Anterior cingulate cortex (tissue), 58 donors: ENCODE data around the gene RAB10.
"Not testable (repeated sequence)": the region's sequence is repeated elsewhere in the genome, so short reads cannot be mapped to it uniquely, and the experiment has no call there.

Experiments
- DNase-seq, 58 donors: peaks; one replicate each; lab custom pipeline; 2025; lab: John Stamatoyannopoulos, UW

Gene RAB10

DNA sequence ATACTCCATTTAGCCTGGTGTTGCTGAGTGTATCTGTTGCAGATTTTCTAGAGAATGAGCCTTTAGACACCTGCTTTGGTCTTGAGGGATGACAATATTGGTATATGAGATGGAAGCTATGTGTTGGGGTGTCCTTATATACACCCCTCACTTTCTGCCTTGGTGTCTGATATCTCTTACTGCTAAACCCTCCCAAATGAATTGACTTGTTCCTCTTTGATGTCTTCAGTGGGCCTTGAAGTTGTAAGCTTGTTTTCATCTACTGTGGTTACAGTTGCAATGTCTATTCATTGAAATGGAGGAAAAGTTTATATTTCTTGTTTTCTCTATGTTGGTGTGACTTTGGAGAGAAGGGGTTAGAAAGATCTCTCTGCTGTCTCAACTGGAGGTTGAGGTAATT is 18.9 kb downstream of the RAB10 start:
- no peak for DNase-seq

DNA sequence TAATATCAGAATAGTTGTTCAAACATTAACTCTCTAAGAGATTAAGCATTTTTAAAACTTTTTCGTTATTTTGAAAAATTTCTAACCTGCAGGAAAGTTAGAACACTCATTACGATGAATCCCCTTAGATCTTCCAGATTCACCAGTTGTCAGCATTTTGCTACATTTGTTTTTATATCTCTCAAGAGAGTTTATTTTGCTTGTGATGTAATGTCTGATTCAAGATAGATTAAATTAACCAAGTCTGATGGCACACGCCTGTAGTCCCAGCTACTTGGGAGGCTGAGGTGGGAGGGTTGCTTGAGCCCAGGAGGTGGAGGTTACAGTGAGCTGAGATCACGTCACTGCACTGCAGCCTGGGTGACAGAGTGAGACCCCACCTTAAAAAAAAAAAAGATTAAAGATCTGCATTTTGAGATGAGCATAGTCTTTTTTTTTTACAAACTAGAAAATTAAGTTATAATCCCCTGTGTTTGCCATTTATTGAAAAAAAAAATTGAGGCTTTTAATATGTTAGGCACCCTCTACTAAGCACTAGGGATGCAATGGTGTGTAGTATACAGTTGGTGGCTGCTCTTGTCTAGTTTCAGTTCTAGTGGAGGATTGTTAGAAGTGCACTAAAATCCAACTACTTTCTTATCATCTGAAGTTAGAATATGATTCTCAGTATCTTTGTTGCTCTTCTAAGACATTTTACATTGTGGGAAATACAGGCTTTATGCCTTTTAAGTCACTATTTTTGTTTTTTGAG is 20.9 kb downstream of the RAB10 start:
- DNase-seq: no peak

DNA sequence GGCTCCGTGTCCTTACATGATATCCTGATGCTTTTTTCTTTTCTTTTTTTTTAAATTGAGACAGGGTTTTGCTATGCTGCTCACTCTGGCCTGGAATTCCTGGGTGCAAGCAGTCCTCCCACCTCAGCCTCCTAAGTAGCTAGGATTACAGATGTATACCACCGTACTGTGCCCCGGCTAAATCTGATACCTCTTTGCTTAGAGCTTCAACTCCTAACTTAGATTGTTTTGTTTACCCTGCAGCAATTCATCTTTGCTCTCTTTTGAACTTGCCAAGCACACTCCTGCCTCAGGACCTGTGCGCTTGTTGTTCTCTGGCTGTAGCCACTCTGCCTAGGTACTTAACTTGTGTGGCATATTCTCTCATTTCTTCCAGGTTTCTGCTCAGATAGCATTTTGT is 24.5 kb downstream of the RAB10 start:
- DNase-seq: no peak

- DNase-seq: no peak
These were observed 25.7 kb downstream of the RAB10 start for GRCh38 chr2:26059542-26059941.

GRCh38 chr2:26061539-26061938 is 27.7 kb downstream of the RAB10 start:
- DNase-seq: no peak

GRCh38 chr2:26064846-26065245 is 31.0 kb downstream of the RAB10 start:
- no peak for DNase-seq

- DNase-seq: no peak
These were observed 33.5 kb downstream of the RAB10 start for GRCh38 chr2:26067186-26067974.

GRCh38 chr2:26067980-26068507 is 34.2 kb downstream of the RAB10 start:
- no peak for DNase-seq

DNA sequence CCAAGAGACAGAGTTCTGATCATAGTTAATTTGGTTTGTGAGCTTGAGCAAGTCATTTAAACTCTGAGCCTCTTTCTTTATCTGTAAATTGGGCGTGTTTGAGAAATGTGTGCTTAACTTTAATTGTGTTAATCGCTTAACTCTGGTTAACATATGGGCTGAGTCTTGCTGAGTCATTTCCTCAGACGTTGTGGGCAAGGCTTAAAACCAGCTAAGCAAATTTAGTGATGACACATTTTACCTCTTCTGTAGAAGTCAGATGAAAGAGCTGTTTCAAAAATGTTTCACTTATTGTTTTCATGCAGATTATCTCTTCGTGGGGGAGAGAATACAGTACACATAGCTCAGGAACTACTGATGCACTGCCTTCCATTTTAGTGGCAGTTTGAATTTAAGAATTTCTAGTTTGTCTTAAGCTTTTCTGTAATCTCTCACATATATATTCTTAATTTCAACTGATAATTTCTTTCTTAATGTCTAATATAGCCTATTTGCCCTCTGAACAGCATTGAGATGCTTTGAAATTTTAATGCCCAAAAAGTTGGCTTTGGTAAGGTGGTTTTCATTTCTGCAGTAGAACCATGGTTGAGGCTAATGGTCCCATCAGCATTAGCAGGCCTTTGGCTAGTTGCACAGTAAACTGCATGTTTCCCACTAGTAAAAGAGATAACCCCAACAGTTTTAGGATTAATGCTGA is 34.9 kb downstream of the RAB10 start:
- DNase-seq: peak in 1 of 58 donors; percentile 15

DNA sequence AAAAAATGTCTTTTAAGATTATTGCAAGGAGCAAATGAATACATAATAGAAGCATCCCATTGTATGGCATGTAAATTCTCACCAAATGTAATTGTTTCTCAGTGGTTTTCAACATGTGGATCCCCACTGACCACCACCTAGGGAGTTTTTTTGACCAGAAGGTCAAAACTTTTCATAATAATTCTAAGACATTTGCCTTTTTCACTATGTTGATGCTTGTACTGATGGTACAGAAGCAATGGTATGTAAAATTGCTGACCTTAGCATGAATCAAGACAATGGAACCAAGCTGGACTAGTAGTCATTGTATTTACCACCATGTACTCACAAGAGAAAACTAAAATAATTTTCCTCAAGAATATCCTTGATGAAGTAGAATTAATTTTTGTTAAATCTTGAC is 36.8 kb downstream of the RAB10 start:
- no peak for DNase-seq

DNA sequence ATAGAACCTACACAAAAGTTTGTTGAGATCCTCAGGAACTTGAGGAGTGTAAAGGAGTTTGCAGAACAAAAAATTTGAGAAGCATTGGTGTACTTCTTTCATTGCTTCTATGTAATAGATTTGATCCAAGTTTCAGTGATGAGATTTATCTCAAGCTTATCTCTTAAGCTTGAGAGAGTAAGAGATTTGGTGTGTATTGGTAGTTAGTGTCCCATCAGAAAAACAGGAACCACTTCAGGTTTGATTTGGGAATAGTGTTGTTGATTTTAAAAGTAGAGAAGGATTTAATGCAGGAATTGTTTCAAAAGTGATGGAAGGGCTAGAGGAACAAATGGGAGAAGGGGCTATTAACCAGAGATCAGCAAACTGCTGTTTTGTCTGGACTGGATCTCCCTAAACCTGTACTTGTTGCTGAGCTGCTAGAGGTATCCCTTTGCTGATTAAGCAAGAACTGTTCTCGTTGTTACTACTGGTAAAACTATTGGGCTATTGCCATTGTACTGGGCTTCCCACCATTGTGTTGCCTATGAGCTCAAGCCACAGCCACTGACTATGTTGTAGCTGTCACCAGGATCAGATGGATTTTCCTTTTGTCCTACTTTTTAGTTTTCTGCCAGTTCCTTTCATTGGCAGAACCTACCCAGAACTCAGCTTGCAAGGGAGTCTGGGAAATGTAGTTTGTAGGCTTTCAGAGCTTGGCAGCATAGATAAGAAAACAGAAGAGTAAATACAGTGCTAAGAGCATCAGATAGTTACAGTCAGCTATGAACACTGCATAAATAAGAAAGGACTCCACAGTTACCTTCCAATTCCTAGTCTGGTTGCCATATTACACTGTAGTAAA is 39.3 kb downstream of the RAB10 start:
- DNase-seq: peak in 6 of 58 donors; percentile 7 to 26 (median 14)

- DNase-seq: no peak
These were observed 39.9 kb downstream of the RAB10 start for GRCh38 chr2:26073830-26074229.

DNA sequence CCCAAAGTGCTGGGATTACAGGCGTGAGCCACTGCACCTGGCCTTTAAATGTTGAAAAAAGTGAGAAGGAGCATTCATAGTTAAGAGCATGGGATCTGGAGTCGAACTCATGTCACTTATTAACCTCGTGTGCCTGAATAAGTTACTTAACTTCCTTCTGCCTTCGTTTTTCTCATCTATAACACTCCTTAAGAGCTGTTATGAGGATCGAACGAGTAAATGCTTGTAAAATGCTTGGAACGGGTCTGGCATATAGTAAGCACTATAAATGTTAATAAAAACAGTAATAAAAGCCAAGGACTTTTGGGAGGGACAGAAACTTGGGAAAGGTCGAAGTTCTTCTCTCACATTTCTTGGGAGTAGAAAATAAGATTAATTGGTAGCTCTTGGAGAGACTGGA is 40.8 kb downstream of the RAB10 start:
- no peak for DNase-seq

DNA sequence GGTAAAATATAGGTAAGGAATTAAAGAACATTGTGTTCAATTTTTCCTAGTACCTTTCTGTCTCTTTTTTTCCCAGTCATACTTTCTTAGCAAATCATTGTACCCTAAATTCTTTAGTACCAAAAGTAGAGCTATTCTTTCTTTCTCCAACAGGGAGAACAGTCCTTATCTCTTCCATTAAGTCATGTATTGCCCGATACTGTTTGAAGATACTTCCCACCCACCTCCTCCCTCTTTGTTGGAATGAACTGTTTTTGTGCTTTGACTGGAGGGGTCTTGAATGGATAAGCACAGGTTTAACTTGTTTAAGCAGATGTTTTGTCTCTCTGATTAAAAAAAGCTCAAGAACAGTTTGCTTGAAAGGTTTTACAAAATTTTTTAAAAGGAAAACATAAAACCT is 41.3 kb downstream of the RAB10 start:
- DNase-seq: no peak

GRCh38 chr2:26076001-26076587 is 42.2 kb downstream of the RAB10 start:
- no peak for DNase-seq

- DNase-seq: no peak
These were observed 43.4 kb downstream of the RAB10 start for GRCh38 chr2:26077291-26077690.

DNA sequence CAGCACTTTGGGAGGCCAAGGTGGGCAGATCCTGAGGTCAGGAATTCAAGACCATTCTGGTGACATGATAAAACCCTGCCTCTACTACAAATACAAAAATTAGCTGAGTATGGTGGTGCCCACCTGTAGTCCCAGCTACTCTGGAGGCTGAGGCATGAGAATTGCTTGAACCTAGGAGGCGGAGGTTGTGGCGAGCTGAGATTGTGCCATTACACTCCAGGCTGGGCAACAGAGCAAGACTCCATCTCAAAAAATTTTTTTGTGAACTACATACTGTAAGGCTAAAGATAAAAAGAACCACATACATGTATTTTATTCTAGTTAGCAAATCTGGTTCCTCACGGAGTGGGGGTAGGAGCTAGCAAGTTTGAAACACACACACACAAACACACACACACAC is 45.1 kb downstream of the RAB10 start:
- no peak for DNase-seq

DNA sequence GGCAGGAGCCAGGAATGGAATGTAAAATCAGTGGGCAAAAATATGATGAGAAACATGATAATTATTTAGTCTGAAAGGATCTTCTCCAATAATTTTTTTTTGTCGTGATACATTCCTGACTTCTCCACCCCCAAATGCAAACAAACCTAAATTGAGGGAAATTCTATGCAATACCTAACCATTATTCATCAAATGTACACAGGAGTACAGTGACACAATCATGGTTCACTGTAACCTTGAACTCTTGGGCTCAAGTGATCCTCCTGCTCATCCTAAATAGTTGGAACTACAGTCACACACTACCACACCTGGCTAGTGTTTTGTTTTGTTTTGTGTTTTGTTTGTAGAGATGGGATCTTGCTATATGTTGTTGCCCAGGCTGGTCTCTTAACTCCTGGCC is 46.5 kb downstream of the RAB10 start:
- no peak for DNase-seq

- not testable (repeated sequence) for DNase-seq
These were observed 47.0 kb downstream of the RAB10 start for GRCh38 chr2:26080925-26081324.

- DNase-seq: no peak
These were observed 47.7 kb downstream of the RAB10 start for GRCh38 chr2:26081556-26081955.
